NCI-H1048 (cell line): ENCODE measurements around the gene AMFR.
"Not testable (repeated sequence)": the region's sequence is repeated elsewhere in the genome, so short reads cannot be mapped to it uniquely, and the experiment has no call there.

Experiments
- DNase-seq: peaks from one replicate; lab custom pipeline; 2025; lab: John Stamatoyannopoulos, UW

AMFR gene

DNA sequence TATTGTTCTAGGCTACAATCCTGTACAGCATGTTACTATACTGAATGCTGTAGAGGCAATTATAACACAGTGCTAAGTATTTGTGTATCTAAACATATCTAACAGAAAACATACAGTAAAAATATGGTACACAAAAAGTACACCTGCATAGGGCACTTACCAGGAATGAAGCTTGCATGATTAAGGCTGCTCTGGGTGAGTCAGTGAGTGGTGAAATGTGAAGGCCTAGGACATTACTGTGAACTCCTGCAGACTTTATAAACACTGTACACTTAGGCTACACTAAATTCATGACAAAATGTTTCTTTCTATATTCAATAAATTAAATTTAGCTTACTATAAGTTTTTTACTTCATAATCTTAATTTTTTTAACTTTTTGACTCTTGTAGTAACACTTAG, 37.1 kb downstream of the AMFR start:
- no peak for DNase-seq

DNA sequence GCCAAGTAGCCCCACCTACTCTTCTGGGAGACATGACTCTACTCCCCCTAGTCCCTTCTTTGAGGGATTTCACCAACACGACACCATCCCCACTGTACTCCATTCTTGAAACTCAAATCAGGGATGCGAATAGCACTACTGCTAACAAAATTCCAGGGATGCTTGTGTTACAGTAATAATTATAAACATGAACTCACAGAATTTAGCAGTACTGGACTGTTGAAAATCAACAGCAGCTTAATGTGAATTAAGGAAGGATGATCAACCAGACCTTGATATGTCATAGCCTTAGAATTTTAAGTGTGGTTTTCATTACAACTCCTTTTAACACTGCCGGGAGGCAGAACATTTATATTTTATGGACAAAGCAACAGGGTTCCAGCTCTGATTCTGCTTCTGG, 37.9 kb downstream of the AMFR start:
- DNase-seq = no peak

DNA sequence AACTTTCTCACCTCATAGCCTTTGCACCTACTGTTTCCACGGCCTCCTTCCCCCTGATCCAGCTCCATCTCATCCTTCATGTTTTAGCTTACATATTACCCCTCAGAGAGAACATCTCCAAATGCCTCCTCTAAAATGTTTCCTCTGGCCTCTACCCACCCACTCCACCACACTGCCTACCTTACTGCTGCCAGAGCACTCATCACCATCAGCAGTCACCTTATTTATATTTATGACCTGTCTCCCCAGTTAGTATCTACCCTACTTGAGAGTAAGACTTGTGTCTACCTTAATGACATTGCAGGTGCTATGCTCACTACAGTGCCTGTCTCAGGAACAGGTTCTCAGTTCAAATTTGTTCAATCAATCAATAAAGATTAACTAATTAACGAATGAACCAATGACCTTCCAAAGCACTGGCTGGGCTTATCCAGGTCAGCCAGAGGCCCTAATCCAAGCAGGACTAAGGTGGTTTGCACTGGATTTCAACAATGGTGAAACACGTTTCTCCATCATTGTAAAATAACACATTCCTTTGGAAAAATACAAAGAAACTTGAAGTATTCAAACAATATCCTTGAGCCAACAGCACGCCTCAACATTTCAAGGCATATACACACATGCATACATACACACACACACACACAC, 41.1 kb downstream of the AMFR start:
- no peak for DNase-seq

DNA sequence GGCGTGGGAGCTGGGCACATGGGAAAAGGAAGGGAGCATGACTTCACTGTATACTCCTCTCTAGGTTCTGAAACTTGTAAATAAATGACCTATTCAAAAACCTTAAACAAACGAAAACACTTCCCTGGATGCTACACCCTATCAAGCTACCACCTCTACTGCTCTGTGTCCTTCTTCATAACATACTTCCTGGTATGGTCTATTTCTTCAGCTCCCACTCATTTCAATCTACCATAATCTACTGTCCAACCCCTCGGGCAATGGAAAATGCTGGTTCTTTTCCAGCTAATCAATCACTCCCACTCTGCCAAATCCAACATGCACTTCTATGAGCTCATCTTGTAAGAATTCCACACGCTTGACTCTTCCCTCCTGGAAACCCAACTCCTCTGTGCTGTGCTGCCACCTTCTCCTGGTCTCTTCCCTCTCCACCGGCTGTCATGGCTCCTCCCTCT, 42.4 kb downstream of the AMFR start:
- no peak for DNase-seq

DNA sequence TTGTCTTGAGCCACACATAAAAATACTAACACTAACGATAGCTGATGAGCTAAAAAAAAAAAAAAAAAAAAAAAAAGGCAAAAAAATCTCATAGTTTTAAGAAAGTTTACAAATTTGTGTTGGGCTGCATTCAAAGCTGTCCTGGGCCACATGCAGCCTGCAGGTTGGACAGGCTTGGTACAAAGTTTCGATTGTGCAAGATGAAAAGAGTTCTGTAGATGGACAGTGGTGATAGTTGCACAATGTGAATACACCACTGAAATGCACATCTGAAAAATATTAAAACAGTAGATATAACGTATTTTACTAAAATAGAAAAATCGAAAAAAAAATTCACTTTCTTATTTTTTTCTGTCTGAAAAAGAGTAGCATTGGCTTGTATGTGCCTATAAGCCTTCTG, 42.9 kb downstream of the AMFR start:
- no peak for DNase-seq

DNA sequence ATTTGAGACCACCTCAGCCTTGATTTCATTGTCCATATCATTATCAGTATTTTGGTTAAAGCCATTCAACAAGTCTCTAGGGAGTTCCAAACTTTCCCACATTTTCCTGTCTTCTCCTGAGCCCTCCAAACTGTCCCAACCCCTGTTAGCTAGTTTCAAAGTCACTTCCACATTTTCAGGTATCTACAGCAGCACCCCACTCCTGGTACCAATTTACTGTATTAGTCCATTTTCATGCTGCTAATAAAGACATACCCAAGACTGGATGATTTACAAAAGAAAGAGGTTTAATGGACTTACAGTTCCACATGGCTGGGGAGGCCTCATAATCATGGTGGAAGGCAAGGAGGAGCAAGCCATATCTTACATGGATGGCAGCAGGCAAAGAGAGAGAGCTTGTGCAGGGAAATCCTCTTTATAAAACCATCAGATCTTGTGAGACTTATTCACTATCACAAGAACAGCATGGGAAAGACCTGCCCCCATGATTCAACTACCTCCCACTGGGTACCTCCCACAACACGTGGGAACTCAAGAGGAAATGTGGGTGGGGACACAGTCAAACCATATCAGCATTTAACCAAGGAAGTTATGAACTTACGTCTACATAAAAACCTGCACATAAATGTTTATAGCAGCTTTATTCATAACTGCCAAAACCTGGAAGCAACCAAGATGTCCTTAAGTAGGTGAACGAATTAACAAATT, 44.4 kb downstream of the AMFR start:
- DNase-seq = not testable (repeated sequence)

DNA sequence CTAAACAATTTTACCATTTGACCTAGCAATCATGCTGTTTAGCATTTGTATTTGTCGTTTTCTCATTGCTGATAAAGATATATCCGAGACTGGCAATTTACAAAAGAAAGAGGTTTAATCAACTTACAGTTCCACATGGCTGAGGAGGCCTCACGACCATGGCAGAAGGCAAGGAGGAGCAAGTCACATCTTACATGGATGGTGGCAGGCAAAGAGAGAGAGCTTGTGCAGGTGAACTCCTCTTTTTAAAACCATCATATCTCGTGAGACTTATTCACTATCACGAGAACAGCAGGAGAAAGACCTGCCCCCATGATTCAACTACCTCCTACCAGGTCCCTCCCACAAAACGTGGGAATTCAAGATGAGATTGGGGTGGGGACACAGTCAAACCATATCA, 46.3 kb downstream of the AMFR start:
- DNase-seq = not testable (repeated sequence)

DNA sequence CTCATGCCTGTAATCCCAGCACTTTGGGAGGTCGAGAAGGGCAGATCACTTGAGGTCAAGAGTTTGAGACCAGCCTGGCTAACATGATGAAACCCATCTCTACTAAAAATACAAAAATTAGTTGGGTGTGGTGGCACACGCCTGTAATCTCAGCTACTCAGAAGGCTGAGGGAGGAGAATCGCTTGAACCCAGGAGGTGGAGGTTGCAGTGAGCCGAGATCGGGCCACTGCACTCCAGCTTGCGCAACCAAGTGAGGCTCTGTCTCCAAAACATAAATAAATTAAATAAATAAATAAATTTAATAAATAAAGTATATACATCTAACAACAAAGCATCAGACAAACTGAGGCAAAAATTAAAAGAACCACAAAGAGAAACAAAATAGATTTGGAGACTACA, 49.6 kb downstream of the AMFR start:
- not testable (repeated sequence) for DNase-seq

DNA sequence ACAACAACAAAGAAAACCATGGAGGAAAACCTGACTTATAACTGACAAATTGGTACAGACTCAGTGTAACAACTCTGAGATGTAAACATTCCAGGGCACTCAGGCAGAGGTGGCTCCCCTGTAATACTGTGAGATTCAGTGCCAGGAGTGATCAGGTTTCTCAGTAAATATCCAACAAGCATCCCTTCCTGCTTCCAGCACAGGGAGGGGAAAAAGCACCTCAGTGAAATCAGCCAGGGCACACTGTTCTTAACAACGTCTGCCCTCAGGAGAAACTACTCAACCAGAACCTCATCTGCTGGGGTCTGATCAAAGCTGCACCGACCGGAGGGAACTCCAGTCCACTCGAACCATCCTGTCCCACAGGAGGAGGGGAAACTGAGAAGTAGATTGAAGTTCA, 52.3 kb downstream of the AMFR start:
- no peak for DNase-seq

DNA sequence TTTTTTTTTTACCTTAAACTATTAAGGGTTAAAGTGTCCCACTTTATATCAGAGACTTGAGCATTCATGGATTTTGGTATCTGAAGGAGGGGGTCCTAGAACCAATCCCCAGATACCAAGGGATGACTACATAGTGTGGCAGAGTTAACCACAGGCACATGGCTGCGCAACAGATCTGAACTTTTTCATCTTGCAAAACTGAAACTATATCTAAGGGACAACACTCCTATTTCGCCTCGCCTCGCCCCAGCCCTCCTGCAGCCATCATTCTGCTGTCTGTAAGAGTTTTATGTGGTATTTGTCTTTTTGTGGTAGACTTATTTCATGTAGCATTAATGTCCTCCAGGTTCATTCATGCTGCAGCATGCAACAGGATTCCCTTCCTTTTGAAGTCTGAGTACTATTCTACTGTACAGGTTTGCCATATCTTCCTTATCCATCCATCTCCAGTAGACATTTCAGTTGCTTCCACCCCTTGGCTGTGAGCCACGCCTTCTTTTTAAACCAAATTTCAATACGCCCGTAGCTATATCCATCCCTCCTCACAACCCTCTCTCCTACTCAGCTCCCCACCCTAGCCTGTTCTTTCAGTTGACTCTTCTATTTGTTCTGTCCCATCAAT, 53.2 kb downstream of the AMFR start:
- DNase-seq = no peak

DNA sequence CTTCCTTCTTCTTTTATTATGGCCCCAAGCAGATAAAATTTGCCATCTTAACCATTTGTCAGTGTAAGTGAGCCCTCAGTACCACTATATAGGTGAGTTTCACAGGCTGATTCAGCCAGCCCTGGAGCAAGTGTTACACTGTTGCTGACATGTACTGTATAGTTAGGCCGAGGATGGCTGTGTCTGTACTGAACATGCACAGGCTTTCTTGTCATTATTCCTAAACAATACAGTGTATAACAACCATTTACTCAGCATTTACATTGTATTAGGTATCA, 53.7 kb downstream of the AMFR start:
- no peak for DNase-seq

DNA sequence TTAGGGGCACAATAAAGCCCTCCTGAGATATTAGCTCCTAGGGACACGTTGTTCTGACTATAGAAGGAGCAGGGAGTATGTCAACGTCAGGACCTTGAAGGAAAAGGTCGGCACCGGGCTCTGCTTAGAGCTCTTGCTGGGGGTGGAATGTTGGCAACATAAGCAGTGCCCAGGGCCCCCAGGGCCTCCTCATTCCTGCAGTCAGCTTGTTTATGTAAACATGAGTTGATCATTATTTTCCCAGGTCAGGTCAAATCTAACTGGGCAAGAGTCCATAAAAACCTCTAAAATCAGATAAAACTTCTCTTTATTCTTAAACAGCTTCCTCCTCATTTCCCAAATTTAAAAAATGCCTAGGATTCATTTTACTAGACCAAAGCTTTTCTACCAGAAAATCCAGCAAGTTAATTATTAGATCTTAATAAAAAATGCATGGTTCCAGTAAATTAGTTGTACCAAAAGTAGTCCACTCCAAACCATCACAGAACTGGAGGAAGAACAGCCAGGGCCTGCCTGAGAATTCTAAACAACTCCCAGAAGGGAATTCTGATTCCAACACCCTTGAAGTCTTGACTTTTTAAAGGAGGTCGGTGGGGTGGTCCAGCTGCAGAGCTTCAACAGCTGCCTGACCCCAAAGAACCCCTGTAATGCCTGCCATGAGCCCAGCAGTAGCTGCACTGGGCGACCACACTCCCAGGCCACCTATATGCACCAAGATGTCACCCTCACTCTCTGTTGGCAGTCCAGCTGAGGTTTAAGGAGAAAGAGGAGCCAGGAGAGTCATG, 54.3 kb downstream of the AMFR start:
- no peak for DNase-seq

DNA sequence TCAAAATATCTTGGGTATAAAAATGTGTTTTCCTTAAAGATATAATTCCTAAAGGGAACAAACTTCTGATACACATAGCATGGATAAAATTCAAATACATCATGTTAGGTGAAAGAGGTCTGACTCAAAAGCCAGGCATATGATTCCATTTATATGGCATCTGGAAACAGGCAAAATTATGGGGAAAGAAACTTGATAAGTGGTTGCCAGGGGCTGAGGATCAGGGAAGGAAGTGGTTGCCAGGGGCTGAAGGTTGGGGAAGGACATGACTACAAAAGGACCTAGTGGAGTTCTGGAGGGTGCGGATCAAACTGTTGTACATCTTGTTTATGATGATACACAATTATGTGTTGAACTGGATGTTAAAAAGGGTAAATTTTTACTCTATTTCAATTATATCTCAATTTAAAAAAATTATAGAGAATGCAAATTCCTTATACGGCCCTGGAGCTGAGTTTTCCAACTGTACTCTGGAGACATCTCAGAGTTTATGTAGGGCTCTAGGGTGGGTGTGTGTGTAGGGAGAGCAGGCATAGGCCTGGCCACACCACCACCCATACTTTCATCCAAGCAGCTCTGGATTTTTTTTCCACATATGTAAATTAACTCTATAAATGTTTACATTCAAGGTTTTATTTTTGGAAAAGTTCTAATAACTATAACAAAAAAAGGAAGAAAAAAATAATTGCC, 55.0 kb downstream of the AMFR start:
- DNase-seq = no peak

DNA sequence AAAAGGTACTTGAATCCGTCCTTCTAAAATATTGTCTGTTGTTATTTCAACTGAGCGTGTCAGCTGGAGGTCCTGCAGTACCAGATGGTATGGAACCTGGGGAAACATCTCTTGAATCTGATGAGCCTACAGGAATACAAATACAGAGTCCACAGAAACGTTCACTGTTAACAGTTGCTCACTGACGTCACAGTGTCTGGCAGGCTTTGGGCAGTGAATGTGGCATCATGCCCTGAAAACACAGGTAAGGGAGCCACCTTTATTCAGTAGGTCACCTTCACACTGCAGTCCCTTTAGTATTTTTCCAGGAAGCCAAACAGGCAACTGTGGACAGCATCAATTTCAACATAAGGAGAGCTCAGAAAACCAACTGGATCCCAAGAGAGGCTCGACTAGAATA, 56.1 kb downstream of the AMFR start:
- DNase-seq = no peak

DNA sequence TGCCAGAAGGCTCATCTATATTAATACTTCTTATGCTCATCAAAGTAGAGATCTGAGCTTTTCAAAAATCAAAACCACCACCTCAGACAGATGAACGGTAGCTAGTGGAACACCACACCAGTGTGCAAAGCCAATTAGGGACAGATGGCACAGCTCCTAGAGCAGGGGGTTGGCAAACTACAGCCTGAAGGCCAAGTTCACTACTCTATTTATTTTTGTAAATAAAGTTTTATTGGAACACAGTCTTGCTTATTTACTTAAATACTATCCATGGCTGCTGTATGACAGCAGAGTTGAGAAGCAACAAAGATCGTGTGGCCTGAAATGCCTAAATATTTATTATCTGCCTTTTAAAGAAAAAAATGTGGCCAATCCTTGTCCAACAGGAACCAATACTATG, 56.8 kb downstream of the AMFR start:
- DNase-seq = no peak

DNA sequence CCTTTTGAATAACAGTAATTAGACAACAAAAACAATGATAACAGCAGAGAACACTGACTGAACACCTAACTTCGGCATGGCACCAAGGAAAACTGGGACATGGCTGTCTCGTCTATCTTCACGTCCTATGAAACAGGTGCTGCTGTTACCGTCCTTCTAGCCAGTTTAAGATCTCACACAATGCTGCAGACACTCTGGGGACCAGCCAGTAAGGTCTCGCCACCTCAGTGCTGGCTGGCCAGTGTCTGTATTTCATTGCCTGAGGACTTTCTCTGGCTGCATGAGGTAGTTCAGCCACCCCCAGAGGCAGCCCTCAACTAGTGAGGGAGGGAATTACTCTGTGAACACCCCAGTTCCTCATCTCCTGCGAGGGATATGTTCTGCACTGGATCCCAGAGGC, 57.6 kb downstream of the AMFR start:
- no peak for DNase-seq

DNA sequence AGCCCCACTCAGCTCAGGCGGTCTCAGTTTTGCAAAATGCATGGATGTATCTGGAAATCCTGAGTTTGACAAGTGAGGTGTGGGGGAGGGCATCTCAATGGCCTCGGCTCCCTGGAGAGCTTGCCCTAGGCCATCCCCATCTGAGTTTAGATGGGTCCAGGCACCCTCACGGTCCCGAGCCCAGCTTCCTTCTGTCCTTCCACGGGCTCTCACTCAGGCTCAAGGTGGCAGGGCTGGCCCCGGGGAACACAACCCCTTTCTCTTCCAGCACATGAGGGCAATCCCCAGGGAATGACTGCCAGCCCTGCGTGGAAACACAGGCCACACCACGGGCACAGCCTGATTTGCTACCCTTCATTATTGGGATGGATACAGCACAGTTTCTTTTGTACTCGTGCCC, 58.4 kb downstream of the AMFR start:
- no peak for DNase-seq

DNA sequence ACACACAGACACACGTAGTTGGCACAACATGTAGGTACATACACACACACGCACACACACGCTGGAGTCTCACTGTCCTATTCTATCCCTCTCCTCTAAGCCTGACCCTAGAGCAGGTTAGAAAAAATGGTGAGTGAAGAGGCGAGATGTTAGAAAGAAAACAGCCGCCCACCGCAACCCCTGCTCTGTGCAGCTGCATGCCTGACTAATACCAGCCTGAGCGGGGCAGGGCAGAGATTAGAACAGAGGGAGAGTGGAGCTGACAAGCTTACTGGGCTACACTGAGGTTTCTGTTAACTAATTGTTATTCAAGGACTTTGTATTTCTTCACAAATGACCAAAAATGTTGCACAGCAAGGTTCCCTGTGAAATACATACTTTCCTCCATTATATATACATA, 59.8 kb downstream of the AMFR start:
- DNase-seq = no peak

DNA sequence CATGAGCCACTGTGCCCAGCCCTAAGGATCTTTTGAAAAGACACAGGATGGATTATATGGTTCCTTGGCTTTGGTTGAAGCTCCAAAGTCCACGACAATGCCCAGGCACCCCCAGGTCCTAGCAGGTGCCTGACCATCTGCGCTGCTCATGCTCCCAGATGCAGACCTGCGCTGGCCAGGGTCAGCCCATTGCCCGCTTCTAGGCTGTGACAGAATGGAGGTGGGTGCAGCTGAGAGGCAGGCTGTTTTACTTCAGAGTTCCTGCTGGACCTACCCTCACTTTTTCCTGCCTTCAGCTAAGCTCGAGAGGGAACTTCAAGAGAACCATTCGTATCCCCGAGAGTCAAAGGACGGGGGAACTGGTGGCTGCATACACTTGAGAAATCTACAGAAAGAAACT, 60.5 kb downstream of the AMFR start:
- no peak for DNase-seq

DNA sequence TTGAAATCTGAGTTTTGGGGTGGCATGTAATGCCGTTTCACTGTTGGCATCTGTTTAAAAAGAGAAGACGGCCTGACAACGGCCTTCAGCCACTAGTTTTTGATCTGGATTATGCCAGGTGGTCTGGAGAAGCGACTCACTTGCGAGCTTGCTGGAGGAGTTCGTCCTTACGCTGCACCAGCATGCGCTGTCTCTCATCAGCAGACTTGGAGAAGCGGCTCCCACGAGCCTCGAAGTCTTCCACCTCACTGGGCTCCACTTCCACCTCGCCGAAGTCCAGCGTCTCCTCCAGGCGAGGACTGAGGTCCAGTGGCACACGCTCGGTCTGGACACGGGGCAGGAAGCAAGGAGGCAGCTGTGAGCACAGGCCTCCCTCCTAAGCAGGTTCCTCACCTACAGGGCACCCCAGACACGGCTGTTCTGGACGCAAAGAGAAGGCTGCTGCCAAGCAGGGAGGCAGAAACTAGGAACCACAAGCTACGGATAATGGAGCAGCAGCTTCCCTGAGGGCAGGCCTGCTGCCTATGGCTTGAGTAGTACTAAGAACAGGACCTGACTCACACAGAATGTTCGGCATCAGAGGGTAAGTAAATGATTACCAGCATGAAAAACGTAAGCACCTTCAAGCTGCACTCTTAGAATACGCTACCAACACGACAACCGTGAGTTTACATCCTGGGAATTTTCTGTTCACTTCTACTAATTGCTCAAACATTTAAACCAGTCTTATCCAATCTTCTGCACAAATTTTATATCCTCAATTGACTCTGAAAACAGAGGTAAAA, 61.4 kb downstream of the AMFR start:
- no peak for DNase-seq

DNA sequence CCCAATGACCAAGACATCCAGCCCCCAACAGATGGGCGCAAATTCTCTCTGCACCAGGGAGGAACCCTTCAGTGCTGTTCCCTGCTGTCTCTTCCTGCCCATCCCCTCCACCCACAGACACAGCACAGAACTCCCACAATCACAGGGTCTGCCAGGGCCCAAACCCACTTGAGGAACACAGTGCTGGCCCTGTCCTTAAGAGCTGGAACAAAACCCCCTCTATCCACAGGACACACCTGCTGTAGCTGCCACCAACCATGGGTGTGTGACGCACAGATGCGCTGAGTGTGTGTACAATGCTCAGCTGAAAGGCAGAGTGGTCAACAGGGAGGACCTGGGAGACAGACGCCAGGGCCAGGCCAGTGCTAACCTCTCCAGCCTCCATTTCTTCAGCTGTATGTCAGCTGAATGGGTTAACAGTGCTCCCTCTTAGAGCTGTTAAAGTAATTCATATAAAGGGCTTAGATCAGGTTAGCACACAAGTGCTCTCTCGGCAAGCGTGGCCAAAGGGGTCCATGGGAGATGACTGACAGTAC, 62.1 kb downstream of the AMFR start:
- no peak for DNase-seq
